ENCODE data around the gene BICD1.
A peak's percentile ranks its signal among the peaks of the same experiment; 100 is the strongest.

GRCh38 chr12:32139064-32139421 lies 32.4 kb downstream of the BICD1 start:
- TF ChIP-seq, protein P1, sequence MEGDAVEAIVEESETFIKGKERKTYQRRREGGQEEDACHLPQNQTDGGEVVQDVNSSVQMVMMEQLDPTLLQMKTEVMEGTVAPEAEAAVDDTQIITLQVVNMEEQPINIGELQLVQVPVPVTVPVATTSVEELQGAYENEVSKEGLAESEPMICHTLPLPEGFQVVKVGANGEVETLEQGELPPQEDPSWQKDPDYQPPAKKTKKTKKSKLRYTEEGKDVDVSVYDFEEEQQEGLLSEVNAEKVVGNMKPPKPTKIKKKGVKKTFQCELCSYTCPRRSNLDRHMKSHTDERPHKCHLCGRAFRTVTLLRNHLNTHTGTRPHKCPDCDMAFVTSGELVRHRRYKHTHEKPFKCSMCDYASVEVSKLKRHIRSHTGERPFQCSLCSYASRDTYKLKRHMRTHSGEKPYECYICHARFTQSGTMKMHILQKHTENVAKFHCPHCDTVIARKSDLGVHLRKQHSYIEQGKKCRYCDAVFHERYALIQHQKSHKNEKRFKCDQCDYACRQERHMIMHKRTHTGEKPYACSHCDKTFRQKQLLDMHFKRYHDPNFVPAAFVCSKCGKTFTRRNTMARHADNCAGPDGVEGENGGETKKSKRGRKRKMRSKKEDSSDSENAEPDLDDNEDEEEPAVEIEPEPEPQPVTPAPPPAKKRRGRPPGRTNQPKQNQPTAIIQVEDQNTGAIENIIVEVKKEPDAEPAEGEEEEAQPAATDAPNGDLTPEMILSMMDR (IDR thresholded peaks at IDR 0.05 in 8 of 11, conservative IDR thresholded peaks at IDR 0.05 in 3 of 11): no peak
- peak in 1 of 3 donors; percentile 80 for TF ChIP-seq POLR2AphosphoS5 (IDR thresholded peaks at IDR 0.05)

All from spleen (tissue), 7 donors.